Loucy (cell line): Measurements from ENCODE around the gene KLF15.

Experiments
- H2AFZ ChIP-seq: fragments of 200-600 bp; sonication (generic); 2 replicates; pipeline ENCODE4 v1.6.0; 2016; ENCODE audit warnings: antibody characterized with exemption, mild to moderate bottlenecking, low read length, moderate library complexity
- H3F3A ChIP-seq: fragments of 200-600 bp; 2 replicates; pipeline ENCODE4 v1.6.0; 2016; ENCODE audit warnings: antibody characterized with exemption, low read depth, mild to moderate bottlenecking
- H3K27me3 ChIP-seq: fragments of 200-600 bp; sonication (generic); 2 replicates; pipeline ENCODE4 v1.6.1; 2014; ENCODE audit warnings: low read length, mild to moderate bottlenecking; ENCODE audit not compliant: insufficient read depth, poor library complexity, severe bottlenecking
- H3K36me3 ChIP-seq: fragments of 200-600 bp; sonication (generic); 2 replicates; pipeline ENCODE4 v1.6.1; 2016; ENCODE audit warnings: low read length; ENCODE audit not compliant: insufficient read depth
- H3K4me1 ChIP-seq: fragments of 200-600 bp; sonication (generic); 2 replicates; pipeline ENCODE4 v1.5.1; 2014; ENCODE audit warnings: low read length, mild to moderate bottlenecking; ENCODE audit not compliant: insufficient read depth, poor library complexity, severe bottlenecking
- H3K4me2 ChIP-seq: fragments of 200-600 bp; sonication (generic); 2 replicates; pipeline ENCODE4 v1.6.0; 2014; ENCODE audit warnings: antibody characterized with exemption, low read length, low read depth, mild to moderate bottlenecking; ENCODE audit not compliant: poor library complexity, severe bottlenecking
- H3K4me3 ChIP-seq: fragments of 200-600 bp; sonication (generic); 2 replicates; pipeline ENCODE4 v1.5.1; 2014; ENCODE audit warnings: low read length, mild to moderate bottlenecking, mixed read lengths; ENCODE audit not compliant: poor library complexity, severe bottlenecking
- H3K79me2 ChIP-seq: fragments of 200-600 bp; sonication (generic); 2 replicates; pipeline ENCODE4 v1.6.1; 2014; ENCODE audit warnings: low read length; ENCODE audit not compliant: insufficient read depth
- H3K9ac ChIP-seq: fragments of 200-600 bp; sonication (generic); 2 replicates; pipeline ENCODE4 v1.6.0; 2014; ENCODE audit warnings: mild to moderate bottlenecking, low read depth, low read length, moderate library complexity; ENCODE audit not compliant: poor library complexity, severe bottlenecking
- H3K9me2 ChIP-seq: fragments of 200-600 bp; sonication (generic); replicated peaks from 2 replicates; pipeline ENCODE4 v1.6.1; 2016; ENCODE audit warnings: low read depth, low read length, mixed read lengths
- H3K9me3 ChIP-seq: fragments of 200-600 bp; sonication (generic); 2 replicates; pipeline ENCODE4 v1.6.1; 2014; ENCODE audit warnings: mild to moderate bottlenecking, antibody characterized with exemption, low read length, low read depth; ENCODE audit not compliant: insufficient read depth
- H4K20me1 ChIP-seq: fragments of 200-600 bp; sonication (generic); 2 replicates; pipeline ENCODE4 v1.6.0; 2014; ENCODE audit warnings: antibody characterized with exemption, low read length, mild to moderate bottlenecking; ENCODE audit not compliant: insufficient read depth, poor library complexity, severe bottlenecking
- EZH2phosphoT487 ChIP-seq: fragments of 200-600 bp; IDR thresholded peaks from 2 replicates; pipeline ENCODE4 v1.6.1; 2018; ENCODE audit warnings: antibody characterized with exemption, mild to moderate bottlenecking, moderate library complexity, borderline replicate concordance
- TF ChIP-seq, protein P1 (sequence below): fragments of 200-600 bp; sonication (generic); conservative IDR thresholded peaks from 2 replicates; pipeline ENCODE4 v1.5.1; 2014; ENCODE audit warnings: mild to moderate bottlenecking, antibody characterized with exemption, low read length

Gene KLF15

DNA sequence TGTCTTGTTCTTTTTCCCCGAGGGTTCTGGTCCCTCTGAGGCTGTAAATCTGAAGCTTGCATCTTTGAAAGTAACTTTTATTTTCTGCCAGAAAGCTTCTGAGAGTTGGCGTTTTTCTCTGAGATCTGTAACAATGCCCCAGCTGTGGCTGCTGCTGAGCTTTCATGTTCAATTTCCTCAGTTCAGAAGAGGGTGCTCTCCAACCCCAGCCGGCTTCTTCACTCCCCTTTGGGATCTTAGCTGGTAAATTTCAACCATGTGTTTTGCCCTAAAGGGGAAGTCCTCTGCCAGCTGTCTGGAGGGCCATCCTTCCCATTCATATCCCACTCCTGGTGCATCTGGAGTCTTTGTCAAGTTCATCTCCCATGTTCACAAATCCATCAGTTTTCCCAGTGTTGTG, 19.2 kb upstream of the KLF15 start:
- Histone ChIP-seq H4K20me1 (no peaks in the 10 kb centered on the region), H3K4me1 (no peaks in the 10 kb centered on the region), H3F3A (no peaks in the 10 kb centered on the region), H3K9me3 (no peaks in the 10 kb centered on the region), H2AFZ (no peak overlapping the region), H3K9ac (no peak overlapping the region), H3K4me3 (no peak overlapping the region), H3K36me3 (no peaks in the 10 kb centered on the region), H3K4me2 (no peak overlapping the region), H3K27me3 (no peaks in the 10 kb centered on the region), H3K79me2 (no peaks in the 10 kb centered on the region), H3K9me2 (no peaks in the 10 kb centered on the region)
- TF ChIP-seq, protein P1, sequence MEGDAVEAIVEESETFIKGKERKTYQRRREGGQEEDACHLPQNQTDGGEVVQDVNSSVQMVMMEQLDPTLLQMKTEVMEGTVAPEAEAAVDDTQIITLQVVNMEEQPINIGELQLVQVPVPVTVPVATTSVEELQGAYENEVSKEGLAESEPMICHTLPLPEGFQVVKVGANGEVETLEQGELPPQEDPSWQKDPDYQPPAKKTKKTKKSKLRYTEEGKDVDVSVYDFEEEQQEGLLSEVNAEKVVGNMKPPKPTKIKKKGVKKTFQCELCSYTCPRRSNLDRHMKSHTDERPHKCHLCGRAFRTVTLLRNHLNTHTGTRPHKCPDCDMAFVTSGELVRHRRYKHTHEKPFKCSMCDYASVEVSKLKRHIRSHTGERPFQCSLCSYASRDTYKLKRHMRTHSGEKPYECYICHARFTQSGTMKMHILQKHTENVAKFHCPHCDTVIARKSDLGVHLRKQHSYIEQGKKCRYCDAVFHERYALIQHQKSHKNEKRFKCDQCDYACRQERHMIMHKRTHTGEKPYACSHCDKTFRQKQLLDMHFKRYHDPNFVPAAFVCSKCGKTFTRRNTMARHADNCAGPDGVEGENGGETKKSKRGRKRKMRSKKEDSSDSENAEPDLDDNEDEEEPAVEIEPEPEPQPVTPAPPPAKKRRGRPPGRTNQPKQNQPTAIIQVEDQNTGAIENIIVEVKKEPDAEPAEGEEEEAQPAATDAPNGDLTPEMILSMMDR = no peak
- no peak for TF ChIP-seq EZH2phosphoT487

DNA sequence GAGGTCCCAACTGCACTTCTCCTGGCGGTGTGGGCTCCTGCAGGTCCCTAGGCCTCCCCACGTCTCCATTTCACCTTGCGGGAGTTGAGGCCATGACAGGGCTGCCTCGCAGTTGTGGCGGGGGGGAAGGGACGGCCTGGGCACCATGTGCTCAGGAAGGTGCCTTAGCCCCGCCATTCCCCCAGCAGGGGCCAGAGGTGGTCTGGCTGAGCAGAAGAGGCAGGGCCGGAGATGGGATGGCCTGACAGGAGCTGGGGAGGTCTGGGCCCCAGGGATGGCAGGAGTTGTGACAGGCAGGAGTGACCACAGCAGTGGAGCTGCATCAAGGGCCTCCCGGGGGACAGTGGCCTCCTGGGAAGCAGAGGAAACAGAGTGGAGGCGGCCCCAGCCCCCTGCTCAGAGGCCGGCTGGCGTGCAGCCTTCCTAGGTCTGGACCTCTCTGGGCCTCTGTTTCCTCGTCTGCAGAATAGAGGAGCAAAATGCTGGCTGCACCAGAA, 18.7 kb upstream of the KLF15 start:
- Histone ChIP-seq H2AFZ (no peak overlapping the region), H3K9me2 (no peaks in the 10 kb centered on the region)

DNA sequence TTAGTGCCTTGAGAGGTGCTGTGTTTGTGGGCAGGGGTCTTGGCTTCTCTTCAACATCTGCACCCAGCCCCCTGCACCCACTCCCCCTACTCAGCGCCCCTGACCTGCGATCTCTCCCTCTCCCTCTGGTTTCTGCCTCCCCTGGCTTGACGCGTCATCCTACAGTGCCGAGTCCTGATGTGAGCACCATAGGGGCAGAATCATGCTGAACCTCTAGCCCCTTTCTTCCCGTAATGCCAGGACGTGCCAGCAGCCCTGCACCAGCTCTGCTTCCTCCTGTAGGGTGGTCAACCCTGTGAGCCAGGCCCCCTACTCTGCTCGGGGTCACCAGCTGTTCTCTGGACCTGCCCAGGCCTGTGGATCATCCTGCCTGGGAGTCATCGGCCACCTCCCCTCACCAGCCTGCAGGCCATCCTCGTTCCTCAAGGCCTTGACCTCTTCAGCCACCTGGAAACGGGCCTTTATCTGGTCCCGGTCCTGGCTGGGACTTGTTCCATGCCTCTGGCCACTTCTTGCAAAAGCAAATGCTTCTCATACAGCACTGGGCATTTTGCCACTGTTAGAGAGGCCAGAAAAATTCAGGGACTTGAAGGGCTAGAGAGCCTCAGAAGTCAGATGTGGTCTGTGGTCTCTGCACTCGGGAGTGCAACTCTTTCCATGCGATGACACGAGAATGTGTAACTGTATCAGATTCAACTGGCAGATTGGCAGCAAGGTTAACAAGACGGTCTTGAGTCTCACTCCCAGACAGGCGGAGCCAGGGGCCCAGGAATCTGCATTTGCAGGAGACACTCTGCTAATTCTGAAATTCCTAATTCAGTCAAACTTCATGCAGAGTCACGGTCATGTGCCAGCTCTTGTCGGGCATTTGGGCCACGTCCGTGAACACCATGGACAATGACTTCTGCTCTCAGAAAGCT, 16.7 kb upstream of the KLF15 start:
- H2AFZ ChIP-seq = no peak overlapping the region
- TF ChIP-seq, protein P1 = no peak
- no peak for TF ChIP-seq EZH2phosphoT487
- no peaks in the 10 kb centered on the region for H3K79me2 ChIP-seq

More for the DNA sequence above, 18.7 kb upstream of the KLF15 start:
- H3K4me1 ChIP-seq = no peaks in the 10 kb centered on the region
- TF ChIP-seq, protein P1 = no peak
- TF ChIP-seq EZH2phosphoT487 = no peak
- H3K36me3 ChIP-seq = no peaks in the 10 kb centered on the region
- no peaks in the 10 kb centered on the region for H3K27me3 ChIP-seq
- no peaks in the 10 kb centered on the region for H4K20me1 ChIP-seq
- no peak overlapping the region for H3K9ac ChIP-seq
- H3K4me3 ChIP-seq = no peak overlapping the region
- no peak overlapping the region for H3K4me2 ChIP-seq
- H3F3A ChIP-seq = no peaks in the 10 kb centered on the region
- no peaks in the 10 kb centered on the region for H3K79me2 ChIP-seq
- H3K9me3 ChIP-seq = no peaks in the 10 kb centered on the region

More for the DNA sequence above, 16.7 kb upstream of the KLF15 start:
- Histone ChIP-seq H3K27me3 (no peaks in the 10 kb centered on the region), H3K4me2 (no peak overlapping the region), H4K20me1 (no peaks in the 10 kb centered on the region), H3K4me3 (no peak overlapping the region), H3K36me3 (no peaks in the 10 kb centered on the region), H3K9me2 (no peaks in the 10 kb centered on the region), H3K9me3 (no peaks in the 10 kb centered on the region), H3F3A (no peaks in the 10 kb centered on the region), H3K9ac (no peak overlapping the region), H3K4me1 (no peaks in the 10 kb centered on the region)
